Fibroblast of lung (primary cell): Measurements from ENCODE around the gene FOXP2. TPM values are rescaled to one million over a fixed set of nuclear protein-coding genes. Genes with fewer than 3 reads are reported as not detected.

Experiments
- DNase-seq, 2 donors: peaks; one replicate each; pipeline versions ENCODE4 v3.0.0 to v3.0.0-alpha.2; 2010; ENCODE audit warnings: low read depth in 2 of 2
- H2AFZ ChIP-seq: 2 replicates; pipeline ENCODE4 v1.5.1; 2012; ENCODE audit warnings: low read length, control low read depth, inconsistent platforms
- H3K27ac ChIP-seq: 2 replicates; pipeline ENCODE4 v1.5.1; 2011; ENCODE audit warnings: low read length, control low read depth; ENCODE audit not compliant: insufficient read depth
- H3K27me3 ChIP-seq: 2 replicates; pipeline ENCODE4 v1.5.1; 2011; ENCODE audit warnings: mild to moderate bottlenecking, low read length; ENCODE audit not compliant: control insufficient read depth, insufficient read depth
- H3K36me3 ChIP-seq: 2 replicates; pipeline ENCODE4 v1.5.1; 2011; ENCODE audit warnings: low read length; ENCODE audit not compliant: control insufficient read depth, insufficient read depth
- H3K4me1 ChIP-seq: 2 replicates; pipeline ENCODE4 v1.5.1; 2011; ENCODE audit warnings: low read length; ENCODE audit not compliant: control insufficient read depth, insufficient read depth; ENCODE audit errors: extremely low read depth
- H3K4me2 ChIP-seq: 2 replicates; pipeline ENCODE4 v1.5.1; 2011; ENCODE audit warnings: low read length, control low read depth; ENCODE audit not compliant: insufficient read depth; ENCODE audit errors: extremely low read depth
- H3K4me3 ChIP-seq, 4 experiments: fragments of 200-600 bp in 1 of 4; sonication (generic) in 1 of 4; replicated peaks in 1 of 4; 2 replicates each; pipeline ENCODE4 v1.5.1; 2011 to 2016; ENCODE audit warnings: low read length in 4 of 4, low read depth in 3 of 4, mild to moderate bottlenecking in 3 of 4, control low read depth in 2 of 4, inconsistent platforms in 1 of 4, mixed read lengths in 1 of 4; ENCODE audit not compliant: insufficient read depth in 1 of 4; ENCODE audit errors: control extremely low read depth in 1 of 4
- H3K79me2 ChIP-seq: 2 replicates; pipeline ENCODE4 v1.5.1; 2012; ENCODE audit warnings: mild to moderate bottlenecking, low read length, inconsistent platforms; ENCODE audit not compliant: control insufficient read depth, insufficient read depth
- H3K9ac ChIP-seq: 2 replicates; pipeline ENCODE4 v1.5.1; 2011; ENCODE audit warnings: mild to moderate bottlenecking, low read length, control low read depth; ENCODE audit not compliant: insufficient read depth
- H3K9me3 ChIP-seq: 2 replicates; pipeline ENCODE4 v1.5.1; 2012; ENCODE audit warnings: low read depth, low read length; ENCODE audit not compliant: control insufficient read depth, insufficient read depth
- H4K20me1 ChIP-seq: 2 replicates; pipeline ENCODE4 v1.5.1; 2011; ENCODE audit warnings: low read length; ENCODE audit not compliant: control insufficient read depth, insufficient read depth; ENCODE audit errors: extremely low read depth
- EZH2 ChIP-seq: IDR thresholded peaks from 2 replicates; pipeline ENCODE4 v1.5.1; 2012; ENCODE audit warnings: low read length, control low read depth, mild to moderate bottlenecking; ENCODE audit errors: missing control alignments
- polyA plus RNA-seq, 2 donors: library from polyadenylated mRNA; depleted of rRNA in 1 of 2; stranded (reverse) in 1 of 2; unstranded in 1 of 2; fragments of >200 nt; gene quantifications; 2 replicates each; pipeline ENCODE4 v1.2.1, GENCODE V29; 2011 to 2012; ENCODE audit warnings: missing spikeins in 1 of 2
- total RNA-seq: library from RNA; depleted of rRNA; stranded (reverse); fragments of >200 nt; gene quantifications from 2 replicates; pipeline ENCODE4 v1.2.1, GENCODE V29; 2014
- TF ChIP-seq, protein P1 (sequence below), 2 donors: IDR thresholded peaks in 1 of 2; conservative IDR thresholded peaks in 1 of 2; 1 replicate in 1 of 2; 2 replicates in 1 of 2; pipeline ENCODE4 v1.5.1; 2011 to 2012; ENCODE audit warnings: low read length in 2 of 2, control low read depth in 1 of 2, inconsistent platforms in 1 of 2, low read depth in 1 of 2, mild to moderate bottlenecking in 1 of 2

FOXP2 gene
- total and polyA plus RNA-seq, 2 donors (not counting 1 experiment from before 2014, with no cell fraction given), result 2.8 to 8.4 TPM

- no peak overlapping the region for H3K9ac ChIP-seq
- no peaks in the 10 kb centered on the region for H3K36me3 ChIP-seq
- H3K27me3 ChIP-seq, result no peaks in the 10 kb centered on the region
- H3K4me2 ChIP-seq, result no peak overlapping the region
- H2AFZ ChIP-seq, result no peak overlapping the region
- H3K27ac ChIP-seq, result no peak overlapping the region
- H3K4me1 ChIP-seq, result no peaks in the 10 kb centered on the region
- DNase-seq, result no peak
- H4K20me1 ChIP-seq, result no peaks in the 10 kb centered on the region
- H3K79me2 ChIP-seq, result no peaks in the 10 kb centered on the region
- H3K9me3 ChIP-seq, result no peaks in the 10 kb centered on the region
- H3K4me3 ChIP-seq, result no peak overlapping the region
- TF ChIP-seq, protein P1, sequence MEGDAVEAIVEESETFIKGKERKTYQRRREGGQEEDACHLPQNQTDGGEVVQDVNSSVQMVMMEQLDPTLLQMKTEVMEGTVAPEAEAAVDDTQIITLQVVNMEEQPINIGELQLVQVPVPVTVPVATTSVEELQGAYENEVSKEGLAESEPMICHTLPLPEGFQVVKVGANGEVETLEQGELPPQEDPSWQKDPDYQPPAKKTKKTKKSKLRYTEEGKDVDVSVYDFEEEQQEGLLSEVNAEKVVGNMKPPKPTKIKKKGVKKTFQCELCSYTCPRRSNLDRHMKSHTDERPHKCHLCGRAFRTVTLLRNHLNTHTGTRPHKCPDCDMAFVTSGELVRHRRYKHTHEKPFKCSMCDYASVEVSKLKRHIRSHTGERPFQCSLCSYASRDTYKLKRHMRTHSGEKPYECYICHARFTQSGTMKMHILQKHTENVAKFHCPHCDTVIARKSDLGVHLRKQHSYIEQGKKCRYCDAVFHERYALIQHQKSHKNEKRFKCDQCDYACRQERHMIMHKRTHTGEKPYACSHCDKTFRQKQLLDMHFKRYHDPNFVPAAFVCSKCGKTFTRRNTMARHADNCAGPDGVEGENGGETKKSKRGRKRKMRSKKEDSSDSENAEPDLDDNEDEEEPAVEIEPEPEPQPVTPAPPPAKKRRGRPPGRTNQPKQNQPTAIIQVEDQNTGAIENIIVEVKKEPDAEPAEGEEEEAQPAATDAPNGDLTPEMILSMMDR (conservative IDR thresholded peaks at IDR 0.05 in 1 of 2, IDR thresholded peaks at IDR 0.05 in 1 of 2; ENCODE audit: low read depth in 1 of 2, low read length in 2 of 2), result no peak
- no peak for TF ChIP-seq EZH2
These were observed 326.3 kb downstream of the FOXP2 start for GRCh38 chr7:114740941-114741340.

- no peak overlapping the region for H3K4me3 ChIP-seq
- no peaks in the 10 kb centered on the region for H3K36me3 ChIP-seq
- no peaks in the 10 kb centered on the region for H4K20me1 ChIP-seq
- H3K27me3 ChIP-seq, result no peaks in the 10 kb centered on the region
- no peak overlapping the region for H3K9ac ChIP-seq
- no peak overlapping the region for H2AFZ ChIP-seq
- no peaks in the 10 kb centered on the region for H3K79me2 ChIP-seq
- no peak overlapping the region for H3K4me2 ChIP-seq
- TF ChIP-seq, protein P1 (conservative IDR thresholded peaks at IDR 0.05 in 1 of 2, IDR thresholded peaks at IDR 0.05 in 1 of 2; ENCODE audit: low read depth in 1 of 2, low read length in 2 of 2), result no peak
- TF ChIP-seq EZH2, result no peak
- DNase-seq, result no peak
- H3K9me3 ChIP-seq, result no peaks in the 10 kb centered on the region
- H3K27ac ChIP-seq, result no peak overlapping the region
- no peaks in the 10 kb centered on the region for H3K4me1 ChIP-seq
These were observed 327.3 kb downstream of the FOXP2 start for GRCh38 chr7:114741911-114742310.
